Keratinocyte (primary cell): ENCODE measurements around the gene RNF130. TPM values are rescaled to one million over a fixed set of nuclear protein-coding genes. Genes with fewer than 3 reads are reported as not detected.

Experiments
- DNase-seq: peaks from one replicate; pipeline ENCODE4 v3.0.0-alpha.2; 2011; ENCODE audit warnings: low read depth, missing footprints, low spot score
- FAIRE-seq: peaks from 2 replicates; lab custom pipeline; 2011; peaks lifted over from hg19 to GRCh38; lab: Jason Lieb, UNC
- H2AFZ ChIP-seq: 2 replicates; pipeline ENCODE4 v1.6.0; 2012; ENCODE audit warnings: low read length, control low read depth, inconsistent platforms; ENCODE audit not compliant: control insufficient read depth
- H3K27ac ChIP-seq: 2 replicates; pipeline ENCODE4 v1.5.1; 2011; ENCODE audit warnings: low read length; ENCODE audit not compliant: control insufficient read depth, insufficient read depth
- H3K27me3 ChIP-seq: 3 replicates; pipeline ENCODE4 v1.6.0; 2011; ENCODE audit warnings: low read length; ENCODE audit not compliant: control insufficient read depth, insufficient read depth; ENCODE audit errors: extremely low read depth
- H3K36me3 ChIP-seq, 2 experiments: 2 replicates in 1 of 2; 3 replicates in 1 of 2; pipeline ENCODE4 v1.5.1; 2011; ENCODE audit warnings: low read length in 2 of 2, mild to moderate bottlenecking in 1 of 2; ENCODE audit not compliant: control insufficient read depth in 2 of 2, insufficient read depth in 2 of 2; ENCODE audit errors: extremely low read depth in 1 of 2
- H3K4me1 ChIP-seq: 3 replicates; pipeline ENCODE4 v1.5.1; 2011; ENCODE audit warnings: low read length; ENCODE audit not compliant: control insufficient read depth, insufficient read depth; ENCODE audit errors: extremely low read depth
- H3K4me2 ChIP-seq: 3 replicates; pipeline ENCODE4 v1.6.0; 2011; ENCODE audit warnings: low read depth, low read length; ENCODE audit not compliant: control insufficient read depth, insufficient read depth; ENCODE audit errors: extremely low read depth
- H3K4me3 ChIP-seq, 3 experiments: fragments of 200-600 bp in 1 of 3; sonication (generic) in 1 of 3; 2 replicates in 2 of 3; 3 replicates in 1 of 3; pipeline ENCODE4 v1.5.1; 2011 to 2016; ENCODE audit warnings: low read length in 3 of 3, mild to moderate bottlenecking in 3 of 3, control low read depth in 2 of 3, inconsistent platforms in 1 of 3, low read depth in 1 of 3, mixed read lengths in 1 of 3, mixed run types in 1 of 3, moderate library complexity in 1 of 3; ENCODE audit not compliant: control insufficient read depth in 2 of 3, insufficient read depth in 2 of 3; ENCODE audit errors: extremely low read depth in 1 of 3
- H3K79me2 ChIP-seq: 2 replicates; pipeline ENCODE4 v1.6.0; 2012; ENCODE audit warnings: low read length; ENCODE audit not compliant: control insufficient read depth, insufficient read depth
- H3K9ac ChIP-seq: 3 replicates; pipeline ENCODE4 v1.6.0; 2011; ENCODE audit warnings: low read length; ENCODE audit not compliant: control insufficient read depth, insufficient read depth; ENCODE audit errors: extremely low read depth
- H3K9me1 ChIP-seq: 3 replicates; pipeline ENCODE4 v1.6.0; 2011; ENCODE audit warnings: low read length; ENCODE audit not compliant: control insufficient read depth, insufficient read depth; ENCODE audit errors: extremely low read depth
- H3K9me3 ChIP-seq: 2 replicates; pipeline ENCODE4 v1.5.1; 2012; ENCODE audit warnings: low read depth, low read length; ENCODE audit not compliant: control insufficient read depth
- H4K20me1 ChIP-seq: 3 replicates; pipeline ENCODE4 v1.6.0; 2011; ENCODE audit warnings: low read length; ENCODE audit not compliant: control insufficient read depth, insufficient read depth; ENCODE audit errors: extremely low read depth
- EZH2 ChIP-seq: IDR thresholded peaks from one replicate; pipeline ENCODE4 v1.6.1; 2012; ENCODE audit warnings: inconsistent platforms, mild to moderate bottlenecking, low read length, moderate library complexity
- dilution Hi-C: fragments of 300-500 bp; cut with MboI; formaldehyde crosslinking; loops from one replicate; pipeline ENCODE4 v1.7.0; 2020; ENCODE audit warnings: low sequenced_read_pairs; ENCODE audit not compliant: extremely low pct_ligation_motif_present
- polyA plus RNA-seq, 5 experiments: library from polyadenylated mRNA; depleted of rRNA in 3 of 5; stranded (reverse) in 3 of 5; stranded (forward) in 1 of 5; unstranded in 1 of 5; fragments of >200 nt; gene quantifications; 1 replicate in 1 of 5; 2 replicates in 3 of 5; 3 replicates in 1 of 5; pipeline versions ENCODE4 v1.2.1 to v1.2.3, GENCODE V29; 2011 to 2012; ENCODE audit warnings: missing spikeins in 2 of 5, low read depth in 1 of 5, low replicate concordance in 1 of 5
- TF ChIP-seq, protein P1 (sequence below), 3 experiments: IDR thresholded peaks in 1 of 3; conservative IDR thresholded peaks in 1 of 3; optimal IDR thresholded peaks in 1 of 3; 2 replicates in 2 of 3; 3 replicates in 1 of 3; pipeline versions ENCODE3 to v1.5.1; 2011; ENCODE audit warnings: low read length in 3 of 3, mild to moderate bottlenecking in 3 of 3, moderate library complexity in 2 of 3, control low read depth in 1 of 3, inconsistent platforms in 1 of 3; ENCODE audit not compliant: insufficient read depth in 2 of 3; ENCODE audit errors: extremely low read depth in 1 of 3

RNF130 gene
- polyA plus RNA-seq, 1 donor (not counting 4 experiments of a cell fraction or from before 2014, with no cell fraction given), result 20.0 TPM

DNA sequence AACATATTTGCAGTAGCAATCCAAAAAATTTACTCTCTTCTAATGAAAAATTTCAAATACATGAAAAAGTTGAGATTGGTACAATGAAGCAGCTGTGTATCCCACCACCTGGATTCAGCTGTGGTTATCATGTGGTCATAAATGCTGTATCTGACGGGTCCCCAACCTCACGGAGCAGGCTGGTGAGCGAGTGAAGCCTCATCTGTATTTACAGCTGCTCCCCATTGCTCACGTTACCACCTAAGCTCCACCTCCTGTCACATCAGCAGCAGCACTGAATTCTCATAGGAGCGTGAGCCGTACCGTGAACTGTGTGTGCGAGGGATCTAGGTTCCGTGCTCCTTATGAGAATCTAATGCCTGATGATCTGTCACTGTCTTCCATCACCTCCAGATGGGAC lies 6.8 kb upstream of the RNF130 start:
- DNase-seq, result no peak
- no peak overlapping the region for H3K9ac ChIP-seq

DNA sequence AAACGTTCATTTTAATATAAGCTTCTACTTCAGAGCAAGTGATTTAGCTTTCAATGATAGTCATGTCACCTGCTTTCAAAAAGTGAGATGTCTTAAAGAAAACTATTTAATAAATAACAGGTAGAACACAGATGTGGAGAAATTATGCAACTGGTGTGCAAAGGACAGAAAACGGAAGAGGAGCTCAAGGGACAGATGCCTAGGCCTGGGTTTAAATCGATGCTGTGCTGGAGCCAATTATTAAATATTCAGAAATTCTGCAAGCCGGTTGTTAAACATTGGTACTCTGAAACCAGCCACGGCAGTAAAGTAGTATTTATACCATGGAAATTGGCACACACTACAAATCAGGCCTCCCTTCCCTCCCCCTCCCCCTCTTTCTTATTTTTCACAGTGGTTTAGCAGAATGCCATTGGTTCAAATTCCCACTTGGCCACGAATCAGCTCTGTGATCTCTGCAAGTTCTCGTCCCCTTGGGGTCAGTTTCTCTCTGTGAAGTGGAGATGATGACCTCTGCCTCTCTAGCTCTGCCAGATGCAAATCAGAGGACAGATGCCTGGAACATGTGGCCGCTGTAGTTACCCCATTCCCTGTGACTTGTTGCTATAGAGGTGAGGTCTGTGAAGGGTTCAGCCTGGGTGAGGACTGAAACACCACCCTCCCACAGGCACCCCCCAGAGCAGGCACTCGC lies 6.2 kb upstream of the RNF130 start:
- no peak overlapping the region for H3K4me2 ChIP-seq
- H4K20me1 ChIP-seq, result no peaks in the 10 kb centered on the region
- dilution Hi-C loops, result no loop called here
- H3K27ac ChIP-seq, result no peak overlapping the region
- no peak overlapping the region for H2AFZ ChIP-seq
- peaks cover 8% of the 10 kb centered on the region for H3K27me3 ChIP-seq
- no peak overlapping the region for H3K4me3 ChIP-seq
- no peaks in the 10 kb centered on the region for H3K36me3 ChIP-seq
- FAIRE-seq, result no peak
- no peak for TF ChIP-seq EZH2
- TF ChIP-seq, protein P1, sequence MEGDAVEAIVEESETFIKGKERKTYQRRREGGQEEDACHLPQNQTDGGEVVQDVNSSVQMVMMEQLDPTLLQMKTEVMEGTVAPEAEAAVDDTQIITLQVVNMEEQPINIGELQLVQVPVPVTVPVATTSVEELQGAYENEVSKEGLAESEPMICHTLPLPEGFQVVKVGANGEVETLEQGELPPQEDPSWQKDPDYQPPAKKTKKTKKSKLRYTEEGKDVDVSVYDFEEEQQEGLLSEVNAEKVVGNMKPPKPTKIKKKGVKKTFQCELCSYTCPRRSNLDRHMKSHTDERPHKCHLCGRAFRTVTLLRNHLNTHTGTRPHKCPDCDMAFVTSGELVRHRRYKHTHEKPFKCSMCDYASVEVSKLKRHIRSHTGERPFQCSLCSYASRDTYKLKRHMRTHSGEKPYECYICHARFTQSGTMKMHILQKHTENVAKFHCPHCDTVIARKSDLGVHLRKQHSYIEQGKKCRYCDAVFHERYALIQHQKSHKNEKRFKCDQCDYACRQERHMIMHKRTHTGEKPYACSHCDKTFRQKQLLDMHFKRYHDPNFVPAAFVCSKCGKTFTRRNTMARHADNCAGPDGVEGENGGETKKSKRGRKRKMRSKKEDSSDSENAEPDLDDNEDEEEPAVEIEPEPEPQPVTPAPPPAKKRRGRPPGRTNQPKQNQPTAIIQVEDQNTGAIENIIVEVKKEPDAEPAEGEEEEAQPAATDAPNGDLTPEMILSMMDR (optimal IDR thresholded peaks at IDR 0.05 in 1 of 3, IDR thresholded peaks at IDR 0.05 in 1 of 3, conservative IDR thresholded peaks at IDR 0.05 in 1 of 3; ENCODE audit: extremely low read depth in 1 of 3, insufficient read depth in 2 of 3, low read length in 3 of 3), result no peak
- no peaks in the 10 kb centered on the region for H3K9me3 ChIP-seq
- no peaks in the 10 kb centered on the region for H3K4me1 ChIP-seq
- no peak for DNase-seq
- no peak overlapping the region for H3K9ac ChIP-seq
- no peaks in the 10 kb centered on the region for H3K9me1 ChIP-seq
- no peaks in the 10 kb centered on the region for H3K79me2 ChIP-seq

More for the DNA sequence above, 6.8 kb upstream of the RNF130 start:
- H4K20me1 ChIP-seq, result no peaks in the 10 kb centered on the region
- H3K9me1 ChIP-seq, result no peaks in the 10 kb centered on the region
- peaks cover 7% of the 10 kb centered on the region for H3K27me3 ChIP-seq
- dilution Hi-C loops, result no loop called here
- no peaks in the 10 kb centered on the region for H3K79me2 ChIP-seq
- no peaks in the 10 kb centered on the region for H3K36me3 ChIP-seq
- no peak for FAIRE-seq
- H3K4me1 ChIP-seq, result no peaks in the 10 kb centered on the region
- H3K4me3 ChIP-seq, result no peak overlapping the region
- H3K27ac ChIP-seq, result no peak overlapping the region
- TF ChIP-seq, protein P1 (optimal IDR thresholded peaks at IDR 0.05 in 1 of 3, IDR thresholded peaks at IDR 0.05 in 1 of 3, conservative IDR thresholded peaks at IDR 0.05 in 1 of 3; ENCODE audit: extremely low read depth in 1 of 3, insufficient read depth in 2 of 3, low read length in 3 of 3), result no peak
- TF ChIP-seq EZH2, result no peak
- H3K9me3 ChIP-seq, result no peaks in the 10 kb centered on the region
- H3K4me2 ChIP-seq, result no peak overlapping the region
- no peak overlapping the region for H2AFZ ChIP-seq
